Subcutaneous adipose tissue (tissue), 4 donors: Measurements from ENCODE around the gene PHACTR2. TPM values are rescaled to one million over a fixed set of nuclear protein-coding genes. Genes with fewer than 3 reads are reported as not detected.

Source experiments
- total RNA-seq, 4 donors: library from RNA; depleted of rRNA; stranded (reverse); fragments of >200 nt; gene quantifications; one replicate each; pipeline ENCODE4 v1.1.0, GENCODE V29; 2016
- TF ChIP-seq, protein P1 (sequence below): fragments of 450-650 bp; IDR thresholded peaks from one replicate; pipeline ENCODE4 v1.5.1; 2016; ENCODE audit warnings: low read depth, mild to moderate bottlenecking, control low read depth, antibody characterized with exemption, moderate library complexity

PHACTR2 gene
- total RNA-seq, 4 donors from 2014 or later, result 45.1 to 73.2 (median 52.8) TPM

DNA sequence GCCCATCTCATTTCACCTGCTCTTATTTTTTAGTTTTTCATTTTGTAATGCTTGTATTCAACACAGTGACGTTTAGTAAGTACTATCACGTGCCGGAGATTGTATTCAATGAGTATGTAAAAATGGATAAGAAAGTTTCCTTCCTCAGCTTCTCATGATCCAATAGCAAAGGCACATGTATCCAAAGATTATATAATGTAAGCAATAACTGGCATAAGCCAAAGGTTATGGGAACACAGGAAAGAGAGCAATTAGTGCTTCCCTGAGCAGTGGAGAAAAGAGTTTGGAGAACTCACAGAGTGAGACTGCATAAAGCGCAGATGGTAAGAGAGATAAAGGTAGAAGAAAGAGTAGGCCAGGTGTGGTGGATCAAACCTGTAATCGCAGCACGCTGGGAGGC is 143.6 kb downstream of the PHACTR2 start:
- TF ChIP-seq, protein P1, sequence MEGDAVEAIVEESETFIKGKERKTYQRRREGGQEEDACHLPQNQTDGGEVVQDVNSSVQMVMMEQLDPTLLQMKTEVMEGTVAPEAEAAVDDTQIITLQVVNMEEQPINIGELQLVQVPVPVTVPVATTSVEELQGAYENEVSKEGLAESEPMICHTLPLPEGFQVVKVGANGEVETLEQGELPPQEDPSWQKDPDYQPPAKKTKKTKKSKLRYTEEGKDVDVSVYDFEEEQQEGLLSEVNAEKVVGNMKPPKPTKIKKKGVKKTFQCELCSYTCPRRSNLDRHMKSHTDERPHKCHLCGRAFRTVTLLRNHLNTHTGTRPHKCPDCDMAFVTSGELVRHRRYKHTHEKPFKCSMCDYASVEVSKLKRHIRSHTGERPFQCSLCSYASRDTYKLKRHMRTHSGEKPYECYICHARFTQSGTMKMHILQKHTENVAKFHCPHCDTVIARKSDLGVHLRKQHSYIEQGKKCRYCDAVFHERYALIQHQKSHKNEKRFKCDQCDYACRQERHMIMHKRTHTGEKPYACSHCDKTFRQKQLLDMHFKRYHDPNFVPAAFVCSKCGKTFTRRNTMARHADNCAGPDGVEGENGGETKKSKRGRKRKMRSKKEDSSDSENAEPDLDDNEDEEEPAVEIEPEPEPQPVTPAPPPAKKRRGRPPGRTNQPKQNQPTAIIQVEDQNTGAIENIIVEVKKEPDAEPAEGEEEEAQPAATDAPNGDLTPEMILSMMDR, result no peak

GRCh38 chr6:143822584-143823024 is 144.8 kb downstream of the PHACTR2 start:
- TF ChIP-seq, protein P1, result no peak

- TF ChIP-seq, protein P1, result no peak
Observed at GRCh38 chr6:143823548-143823947, 145.8 kb downstream of the PHACTR2 start.

GRCh38 chr6:143828572-143828971 is 150.8 kb downstream of the PHACTR2 start:
- TF ChIP-seq, protein P1, result no peak

DNA sequence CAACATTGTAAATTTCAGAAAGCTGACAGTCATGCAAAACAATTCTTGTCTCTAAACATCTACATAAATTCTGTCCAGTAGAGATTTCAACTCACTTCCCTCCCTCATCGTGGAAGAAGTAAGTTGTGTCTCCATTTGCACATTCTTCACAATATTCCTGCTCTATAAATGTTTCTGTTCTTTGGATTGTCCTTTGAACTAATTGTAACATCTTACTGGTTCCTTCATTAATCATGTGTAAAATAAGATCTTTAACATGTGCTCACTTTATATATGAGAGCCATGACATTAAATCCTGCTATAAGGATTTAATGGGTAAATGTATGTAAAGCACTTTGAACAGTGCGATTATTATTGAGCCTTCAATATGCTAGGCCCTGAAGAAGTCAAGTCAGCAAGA is 158.4 kb downstream of the PHACTR2 start:
- TF ChIP-seq, protein P1, result no peak

DNA sequence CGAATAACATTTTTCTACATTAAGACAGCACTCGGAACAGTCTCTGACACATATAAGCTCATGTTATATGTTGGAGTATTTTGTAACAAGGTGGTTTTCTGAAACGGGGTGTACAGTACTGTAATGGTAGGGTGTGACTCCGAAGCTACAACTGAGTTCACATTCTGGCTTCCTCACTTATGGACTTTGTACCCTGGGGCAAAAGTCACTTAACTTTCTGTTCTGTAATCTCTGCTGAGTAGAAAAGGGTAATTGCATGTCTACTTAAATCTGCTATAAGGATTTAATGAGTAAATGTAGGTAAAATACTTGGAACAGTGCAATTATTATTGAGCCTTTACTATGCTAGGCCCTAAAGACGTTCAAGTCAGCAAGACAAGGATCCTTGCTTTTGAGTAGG is 160.6 kb downstream of the PHACTR2 start:
- TF ChIP-seq, protein P1, result no peak

GRCh38 chr6:143839196-143839595 is 161.4 kb downstream of the PHACTR2 start:
- TF ChIP-seq, protein P1, result no peak
